HG03565 (cell line): ENCODE data around the gene ESYT1.
"Not testable (repeated sequence)": the region's sequence is repeated elsewhere in the genome, so short reads cannot be mapped to it uniquely, and the experiment has no call there.

Experiments used
- ATAC-seq: cut with Tn5 transposase; IDR thresholded peaks from one replicate; pipeline ENCODE4 v1.9.1; 2021; ENCODE audit warnings: mild to moderate bottlenecking, moderate library complexity; ENCODE audit not compliant: unreplicated experiment

ESYT1 gene

GRCh38 chr12:56155256-56155845 is 27.3 kb downstream of the ESYT1 start:
- no peak for ATAC-seq

- ATAC-seq: not testable (repeated sequence)
Observed at GRCh38 chr12:56156464-56157200, 28.6 kb downstream of the ESYT1 start.

GRCh38 chr12:56157201-56158028 is 29.3 kb downstream of the ESYT1 start:
- peak; percentile 18 for ATAC-seq

- ATAC-seq: peak; percentile 83
Observed at GRCh38 chr12:56158029-56158925, 30.2 kb downstream of the ESYT1 start, which contains the start of gene MYL6. Gene MYL6 (plus strand): TSS chr12:56158359. CDS start chr12:56158402, 43 bp downstream.

- no peak for ATAC-seq
Observed at GRCh38 chr12:56158926-56159461, 30.9 kb downstream of the ESYT1 start.

GRCh38 chr12:56159482-56160192 is 31.6 kb downstream of the ESYT1 start:
- ATAC-seq: no peak

GRCh38 chr12:56160193-56160763 is 32.2 kb downstream of the ESYT1 start:
- no peak for ATAC-seq

GRCh38 chr12:56160894-56161689 is 33.0 kb downstream of the ESYT1 start:
- no peak for ATAC-seq

GRCh38 chr12:56161690-56162351 is 33.8 kb downstream of the ESYT1 start:
- ATAC-seq: no peak

- ATAC-seq: no peak
Observed at GRCh38 chr12:56162468-56163290, 34.6 kb downstream of the ESYT1 start.

- ATAC-seq: no peak
Observed at GRCh38 chr12:56163533-56164344, 35.7 kb downstream of the ESYT1 start.

- no peak for ATAC-seq
Observed at GRCh38 chr12:56164345-56164729, 36.3 kb downstream of the ESYT1 start.

GRCh38 chr12:56165369-56165768 is 37.3 kb downstream of the ESYT1 start:
- no peak for ATAC-seq

- ATAC-seq: no peak
Observed at GRCh38 chr12:56169229-56169759, 41.2 kb downstream of the ESYT1 start.

GRCh38 chr12:56172839-56173238 is 44.8 kb downstream of the ESYT1 start:
- ATAC-seq: no peak

- ATAC-seq: no peak
Observed at GRCh38 chr12:56178347-56178746, 50.3 kb downstream of the ESYT1 start.
